Measurements from ENCODE around the gene ZNF892. TPM values are rescaled to one million over a fixed set of nuclear protein-coding genes. Genes with fewer than 3 reads are reported as not detected.
"Not testable (repeated sequence)": the region's sequence is repeated elsewhere in the genome, so short reads cannot be mapped to it uniquely, and the experiment has no call there.

The ZNF892 gene
- total RNA-seq, 1 donor from 2014 or later, result 5.8 TPM

GRCh38 chr2:95181774-95182173 lies 25.5 kb upstream of the ZNF892 start:
- Histone ChIP-seq H3K4me3 (ENCODE audit: low read depth, low read length) (no peak overlapping the region), H3K27me3 (ENCODE audit: control insufficient read depth, insufficient read depth, low read length) (no peaks in the 10 kb centered on the region), H3K36me3 (ENCODE audit: control insufficient read depth, insufficient read depth, low read length) (peaks cover 6% of the 10 kb centered on the region)
- TF ChIP-seq CTCF (IDR thresholded peaks at IDR 0.05; ENCODE audit: insufficient read depth, low read length, severe bottlenecking), result no peak
- FAIRE-seq, result no peak
- no peak for DNase-seq (ENCODE audit: low read depth)

- DNase-seq (ENCODE audit: low read depth) (no peak), FAIRE-seq (no peak)
- H3K27me3 ChIP-seq (ENCODE audit: control insufficient read depth, insufficient read depth, low read length), result no peaks in the 10 kb centered on the region
- TF ChIP-seq CTCF (IDR thresholded peaks at IDR 0.05; ENCODE audit: insufficient read depth, low read length, severe bottlenecking), result no peak
- no peak overlapping the region for H3K4me3 ChIP-seq (ENCODE audit: low read depth, low read length)
- H3K36me3 ChIP-seq (ENCODE audit: control insufficient read depth, insufficient read depth, low read length), result peaks cover 6% of the 10 kb centered on the region
Measured at GRCh38 chr2:95185197-95185596, 22.1 kb upstream of the ZNF892 start.

GRCh38 chr2:95185973-95186372 lies 21.3 kb upstream of the ZNF892 start:
- H3K27me3 ChIP-seq (ENCODE audit: control insufficient read depth, insufficient read depth, low read length), result no peaks in the 10 kb centered on the region
- TF ChIP-seq CTCF (IDR thresholded peaks at IDR 0.05; ENCODE audit: insufficient read depth, low read length, severe bottlenecking), result no peak
- H3K4me3 ChIP-seq (ENCODE audit: low read depth, low read length), result no peak overlapping the region
- FAIRE-seq (no peak), DNase-seq (ENCODE audit: low read depth) (no peak)
- H3K36me3 ChIP-seq (ENCODE audit: control insufficient read depth, insufficient read depth, low read length), result peaks cover 4% of the 10 kb centered on the region

GRCh38 chr2:95192956-95193355 lies 14.4 kb upstream of the ZNF892 start:
- peak; percentile 66 for TF ChIP-seq CTCF (IDR thresholded peaks at IDR 0.05; ENCODE audit: insufficient read depth, low read length, severe bottlenecking)
- not testable (repeated sequence) for H3K36me3 ChIP-seq (ENCODE audit: control insufficient read depth, insufficient read depth, low read length); H3K4me3 ChIP-seq (ENCODE audit: low read depth, low read length); H3K27me3 ChIP-seq (ENCODE audit: control insufficient read depth, insufficient read depth, low read length); DNase-seq (ENCODE audit: low read depth); FAIRE-seq

GRCh38 chr2:95203911-95204310 lies 3.4 kb upstream of the ZNF892 start:
- Histone ChIP-seq H3K36me3 (ENCODE audit: control insufficient read depth, insufficient read depth, low read length) (no peaks in the 10 kb centered on the region), H3K4me3 (ENCODE audit: low read depth, low read length) (no peak overlapping the region), H3K27me3 (ENCODE audit: control insufficient read depth, insufficient read depth, low read length) (no peaks in the 10 kb centered on the region)
- no peak for TF ChIP-seq CTCF (IDR thresholded peaks at IDR 0.05; ENCODE audit: insufficient read depth, low read length, severe bottlenecking)
- DNase-seq (ENCODE audit: low read depth), result no peak
- FAIRE-seq, result no peak

GRCh38 chr2:95204396-95204795 lies 2.9 kb upstream of the ZNF892 start:
- TF ChIP-seq CTCF (IDR thresholded peaks at IDR 0.05; ENCODE audit: insufficient read depth, low read length, severe bottlenecking), result no peak
- no peak overlapping the region for H3K4me3 ChIP-seq (ENCODE audit: low read depth, low read length)
- H3K27me3 ChIP-seq (ENCODE audit: control insufficient read depth, insufficient read depth, low read length), result no peaks in the 10 kb centered on the region
- DNase-seq (ENCODE audit: low read depth) (peak; percentile 3), FAIRE-seq (no peak)
- no peaks in the 10 kb centered on the region for H3K36me3 ChIP-seq (ENCODE audit: control insufficient read depth, insufficient read depth, low read length)
